Measurements from ENCODE around the gene ERCC2.

GRCh38 chr19:45418802-45419201, 48.4 kb upstream of the ERCC2 start:
- TF ChIP-seq CTCF (IDR thresholded peaks at IDR 0.05) (no peak), EZH2 (IDR thresholded peaks at IDR 0.05) (no peak)
